Measurements from ENCODE around the gene SLC15A3. TPM values are rescaled to one million over a fixed set of nuclear protein-coding genes. Genes with fewer than 3 reads are reported as not detected.
A peak's percentile ranks its signal among the peaks of the same experiment; 100 is the strongest.

The SLC15A3 gene
- total RNA-seq, 2 experiments from 2014 or later, result 7.0 to 9.6 TPM

- Mint-ChIP-seq H3K4me3 (no peak overlapping the region), H3K27me3 (no peaks in the 10 kb centered on the region), H3K4me1 (peaks cover 57% of the 10 kb centered on the region), H3K36me3 (ENCODE audit: low read depth) (peaks cover 10% of the 10 kb centered on the region), H3K27ac (no peak overlapping the region), H3K9me3 (ENCODE audit: low read depth) (no peaks in the 10 kb centered on the region)
- intact Hi-C loops (cut with DNase I, micrococcal nuclease), result loop anchor here in 1 of 2 experiments (10.0 kb wide), 1 partner anchor 516 kb away; the partner anchor contains the start of gene CPSF7
- ChIA-PET CTCF (interaction anchor here (1.2 kb wide), 1 partner anchor 221 kb away, joined by 3 read pairs; no protein-coding TSS in a partner anchor), POLR2A (interaction anchor here (0.6 kb wide), 1 partner anchor 15 kb away, joined by 3 read pairs; no protein-coding TSS in a partner anchor)
- DNase-seq (no peak), ATAC-seq (no peak)
These were observed 43.2 kb downstream of the SLC15A3 start for GRCh38 chr11:60908803-60909202.

- peak; percentile 97 for ATAC-seq
- Mint-ChIP-seq H3K27ac (peak within 1 kb of the TSS; percentile 94), H3K4me1 (peaks cover 41% of the 10 kb centered on the region), H3K9me3 (ENCODE audit: low read depth) (no peaks in the 10 kb centered on the region), H3K4me3 (peak within 1 kb of the TSS; percentile 86), H3K36me3 (ENCODE audit: low read depth) (peaks cover 26% of the 10 kb centered on the region), H3K27me3 (no peaks in the 10 kb centered on the region)
- POLR2A ChIA-PET, result interaction anchor here (0.6 to 2.3 kb wide), 8 partner anchors 9 to 209 kb away, joined by 3 to 16 read pairs (median 4); partner anchors contain the start of genes TMEM109 and TMEM132A
- CTCF ChIA-PET, result interaction anchor here (0.9 to 3.5 kb wide), 4 partner anchors 9 to 75 kb away, joined by 3 to 16 read pairs (median 6); no protein-coding TSS in a partner anchor
- peak; percentile 99 for DNase-seq
- intact Hi-C loops (cut with DNase I, micrococcal nuclease), result loop anchor here (1.0 to 10.0 kb wide), 8 partner anchors 8 to 522 kb away; partner anchors contain the start of genes CPSF7 (in 2 of the 2), TMEM109 (in 2 of the 2), VPS37C (in 2 of the 2) and CCDC86 (in 1 of the 2)
These were observed 45.6 kb downstream of the SLC15A3 start, which contains the start of gene PRPF19 for GRCh38 chr11:60906132-60906972. Gene PRPF19 (minus strand): TSS chr11:60906585. CDS start chr11:60906382, 203 bp downstream.

GRCh38 chr11:60905551-60906113 is 46.3 kb downstream of the SLC15A3 start:
- Mint-ChIP-seq H3K36me3 (ENCODE audit: low read depth) (peaks cover 32% of the 10 kb centered on the region), H3K9me3 (ENCODE audit: low read depth) (no peaks in the 10 kb centered on the region), H3K4me3 (peak overlapping the region; percentile 86), H3K27me3 (no peaks in the 10 kb centered on the region), H3K27ac (peak overlapping the region; percentile 92), H3K4me1 (peaks cover 34% of the 10 kb centered on the region)
- POLR2A ChIA-PET, result interaction anchor here (0.6 to 2.3 kb wide), 6 partner anchors 9 to 210 kb away, joined by 3 to 16 read pairs (median 5); partner anchors contain the start of gene TMEM109
- DNase-seq, result peak; percentile 35
- CTCF ChIA-PET, result interaction anchor here (0.9 to 4.4 kb wide), 7 partner anchors 7 to 234 kb away, joined by 3 to 16 read pairs (median 5); partner anchors contain the start of gene TMEM109
- intact Hi-C loops (cut with DNase I, micrococcal nuclease), result loop anchor here (1.0 to 10.0 kb wide), 8 partner anchors 9 to 523 kb away; partner anchors contain the start of genes CPSF7 (in 2 of the 2), TMEM109 (in 2 of the 2), VPS37C (in 2 of the 2) and CCDC86 (in 1 of the 2)
- peak; percentile 17 for ATAC-seq

GRCh38 chr11:60905047-60905446 is 46.9 kb downstream of the SLC15A3 start:
- intact Hi-C loops (cut with DNase I, micrococcal nuclease), result loop anchor here in 1 of 2 experiments (10.0 kb wide), 1 partner anchor 520 kb away; the partner anchor contains the start of gene CPSF7
- H3K4me1 Mint-ChIP-seq, result peaks cover 30% of the 10 kb centered on the region

GRCh38 chr11:60902625-60903024 is 49.4 kb downstream of the SLC15A3 start:
- H3K4me3 Mint-ChIP-seq, result no peak overlapping the region
- no peak overlapping the region for H3K27ac Mint-ChIP-seq
- POLR2A ChIA-PET, result no interaction called here

More at GRCh38 chr11:60905047-60905446, 46.9 kb downstream of the SLC15A3 start:
- DNase-seq, result no peak
- H3K27me3 Mint-ChIP-seq, result no peaks in the 10 kb centered on the region
- ChIA-PET POLR2A (interaction anchor here (0.7 to 2.3 kb wide), 3 partner anchors 10 to 14 kb away, joined by 4 to 16 read pairs (median 5); partner anchors contain the start of gene TMEM109), CTCF (interaction anchor here (0.6 to 4.4 kb wide), 8 partner anchors 8 to 235 kb away, joined by 3 to 16 read pairs (median 4); partner anchors contain the start of gene TMEM109)
- H3K27ac Mint-ChIP-seq, result peak overlapping the region; percentile 92
- H3K9me3 Mint-ChIP-seq (ENCODE audit: low read depth), result no peaks in the 10 kb centered on the region
- H3K36me3 Mint-ChIP-seq (ENCODE audit: low read depth), result peaks cover 36% of the 10 kb centered on the region
- ATAC-seq, result no peak
- H3K4me3 Mint-ChIP-seq, result peak overlapping the region; percentile 86

GRCh38 chr11:60900673-60901404 is 51.1 kb downstream of the SLC15A3 start:
- ChIA-PET CTCF (interaction anchor here (0.7 to 2.4 kb wide), 8 partner anchors 10 to 286 kb away, joined by 3 to 14 read pairs (median 4); partner anchors contain the start of gene TMEM109), POLR2A (interaction anchor here (0.7 kb wide), 1 partner anchor 10 kb away, joined by 3 read pairs; no protein-coding TSS in a partner anchor)
- Mint-ChIP-seq H3K4me3 (no peak overlapping the region), H3K27me3 (no peaks in the 10 kb centered on the region), H3K36me3 (ENCODE audit: low read depth) (peaks cover 66% of the 10 kb centered on the region), H3K4me1 (peaks cover 24% of the 10 kb centered on the region), H3K27ac (no peak overlapping the region), H3K9me3 (ENCODE audit: low read depth) (no peaks in the 10 kb centered on the region)
- ATAC-seq (no peak), DNase-seq (no peak)
- intact Hi-C loops (cut with DNase I, micrococcal nuclease), result loop anchor here in 1 of 2 experiments (10.0 kb wide), 1 partner anchor 524 kb away; the partner anchor contains the start of gene CPSF7

More at GRCh38 chr11:60902625-60903024, 49.4 kb downstream of the SLC15A3 start:
- intact Hi-C loops (cut with DNase I, micrococcal nuclease), result loop anchor here in 1 of 2 experiments (10.0 kb wide), 1 partner anchor 522 kb away; the partner anchor contains the start of gene CPSF7
- no peaks in the 10 kb centered on the region for H3K9me3 Mint-ChIP-seq (ENCODE audit: low read depth)
- H3K27me3 Mint-ChIP-seq, result no peaks in the 10 kb centered on the region
- ATAC-seq (no peak), DNase-seq (no peak)
- CTCF ChIA-PET, result interaction anchor here (1.1 to 4.4 kb wide), 5 partner anchors 10 to 284 kb away, joined by 3 to 16 read pairs (median 4); partner anchors contain the start of gene TMEM109
- H3K4me1 Mint-ChIP-seq, result peaks cover 30% of the 10 kb centered on the region
- H3K36me3 Mint-ChIP-seq (ENCODE audit: low read depth), result peaks cover 56% of the 10 kb centered on the region

GRCh38 chr11:60899977-60900376 is 52.0 kb downstream of the SLC15A3 start:
- intact Hi-C loops (cut with DNase I, micrococcal nuclease), result loop anchor here (1.0 to 10.0 kb wide), 3 partner anchors 69 to 525 kb away; partner anchors contain the start of gene CPSF7 (in 1 of the 2)
- DNase-seq, result no peak
- peaks cover 18% of the 10 kb centered on the region for H3K4me1 Mint-ChIP-seq
- CTCF ChIA-PET, result interaction anchor here (0.6 to 2.4 kb wide), 12 partner anchors 13 to 1047 kb away, joined by 3 to 18 read pairs (median 4); partner anchors contain the start of gene TMEM109
- H3K36me3 Mint-ChIP-seq (ENCODE audit: low read depth), result peaks cover 69% of the 10 kb centered on the region
- H3K9me3 Mint-ChIP-seq (ENCODE audit: low read depth), result no peaks in the 10 kb centered on the region
- ATAC-seq, result no peak
- H3K27me3 Mint-ChIP-seq, result no peaks in the 10 kb centered on the region
- POLR2A ChIA-PET, result interaction anchor here (1.0 kb wide), 1 partner anchor 15 kb away, joined by 3 read pairs; no protein-coding TSS in a partner anchor
- H3K27ac Mint-ChIP-seq, result no peak overlapping the region
- H3K4me3 Mint-ChIP-seq, result no peak overlapping the region

GRCh38 chr11:60899046-60899936 is 52.7 kb downstream of the SLC15A3 start:
- no peak overlapping the region for H3K4me3 Mint-ChIP-seq
- peaks cover 12% of the 10 kb centered on the region for H3K4me1 Mint-ChIP-seq
- H3K36me3 Mint-ChIP-seq (ENCODE audit: low read depth), result peaks cover 72% of the 10 kb centered on the region
- CTCF ChIA-PET, result interaction anchor here (0.6 to 2.4 kb wide), 12 partner anchors 8 to 1048 kb away, joined by 3 to 18 read pairs (median 4); partner anchors contain the start of gene TMEM109
- H3K9me3 Mint-ChIP-seq (ENCODE audit: low read depth), result no peaks in the 10 kb centered on the region
- ATAC-seq (peak; percentile 87), DNase-seq (peak; percentile 32)
- POLR2A ChIA-PET, result interaction anchor here (1.0 kb wide), 1 partner anchor 15 kb away, joined by 3 read pairs; no protein-coding TSS in a partner anchor
- no peaks in the 10 kb centered on the region for H3K27me3 Mint-ChIP-seq
- intact Hi-C loops (cut with DNase I, micrococcal nuclease), result loop anchor here (1.0 to 2.0 kb wide), 2 partner anchors 68 kb away; no protein-coding TSS in a partner anchor
- no peak overlapping the region for H3K27ac Mint-ChIP-seq

GRCh38 chr11:60897496-60897895 is 54.5 kb downstream of the SLC15A3 start:
- H3K4me1 Mint-ChIP-seq, result no peaks in the 10 kb centered on the region
- DNase-seq (no peak), ATAC-seq (no peak)
- H3K27me3 Mint-ChIP-seq, result no peaks in the 10 kb centered on the region
- H3K36me3 Mint-ChIP-seq (ENCODE audit: low read depth), result peaks cover 68% of the 10 kb centered on the region
- no peak overlapping the region for H3K27ac Mint-ChIP-seq
- no peaks in the 10 kb centered on the region for H3K9me3 Mint-ChIP-seq (ENCODE audit: low read depth)
- H3K4me3 Mint-ChIP-seq, result no peak overlapping the region
- POLR2A ChIA-PET, result no interaction called here
- CTCF ChIA-PET, result interaction anchor here (1.0 to 1.5 kb wide), 3 partner anchors 15 to 289 kb away, joined by 3 to 4 read pairs (median 4); no protein-coding TSS in a partner anchor
- intact Hi-C loops (cut with DNase I, micrococcal nuclease), result no loop called here
